A204.1 (cell line): ENCODE data around the gene RANBP3.
"Not testable (repeated sequence)": the region's sequence is repeated elsewhere in the genome, so short reads cannot be mapped to it uniquely, and the experiment has no call there.

Source experiments
- FAIRE-seq: peaks from 2 replicates; lab custom pipeline; 2012; peaks lifted over from hg19 to GRCh38; lab: Jason Lieb, UNC

RANBP3 gene

DNA sequence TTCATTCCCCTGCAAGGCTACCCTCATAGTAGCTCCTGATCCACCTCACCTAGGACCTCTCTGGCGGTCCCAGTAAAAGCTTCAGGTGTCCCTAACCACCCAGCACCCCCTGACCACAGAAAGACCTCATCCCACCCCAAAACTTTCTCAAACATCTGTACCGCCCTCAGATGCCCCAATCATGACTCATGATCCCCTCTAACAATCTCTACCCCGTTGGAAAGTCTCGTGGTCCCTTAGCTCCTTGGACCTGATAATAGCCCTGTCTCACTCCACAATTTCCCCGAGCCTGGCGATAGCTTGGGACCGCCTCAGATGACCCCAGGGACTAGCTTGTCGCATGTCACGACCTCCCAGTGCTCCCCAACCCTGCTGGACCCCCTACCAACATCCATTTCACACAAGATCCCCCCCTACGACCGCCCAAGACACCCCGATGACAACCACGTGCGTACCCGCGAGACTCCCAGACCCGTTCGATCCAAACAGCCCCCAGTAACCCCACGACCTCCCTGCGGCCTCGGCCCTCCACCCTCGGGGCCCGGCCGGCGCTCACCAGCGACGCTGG is 74.8 kb downstream of the RANBP3 start:
- FAIRE-seq: no peak

- no peak for FAIRE-seq
Measured at GRCh38 chr19:5900976-5901375, 77.0 kb downstream of the RANBP3 start.

GRCh38 chr19:5899728-5900526 is 78.0 kb downstream of the RANBP3 start:
- no peak for FAIRE-seq

GRCh38 chr19:5897189-5897969 is 80.6 kb downstream of the RANBP3 start:
- FAIRE-seq: no peak

DNA sequence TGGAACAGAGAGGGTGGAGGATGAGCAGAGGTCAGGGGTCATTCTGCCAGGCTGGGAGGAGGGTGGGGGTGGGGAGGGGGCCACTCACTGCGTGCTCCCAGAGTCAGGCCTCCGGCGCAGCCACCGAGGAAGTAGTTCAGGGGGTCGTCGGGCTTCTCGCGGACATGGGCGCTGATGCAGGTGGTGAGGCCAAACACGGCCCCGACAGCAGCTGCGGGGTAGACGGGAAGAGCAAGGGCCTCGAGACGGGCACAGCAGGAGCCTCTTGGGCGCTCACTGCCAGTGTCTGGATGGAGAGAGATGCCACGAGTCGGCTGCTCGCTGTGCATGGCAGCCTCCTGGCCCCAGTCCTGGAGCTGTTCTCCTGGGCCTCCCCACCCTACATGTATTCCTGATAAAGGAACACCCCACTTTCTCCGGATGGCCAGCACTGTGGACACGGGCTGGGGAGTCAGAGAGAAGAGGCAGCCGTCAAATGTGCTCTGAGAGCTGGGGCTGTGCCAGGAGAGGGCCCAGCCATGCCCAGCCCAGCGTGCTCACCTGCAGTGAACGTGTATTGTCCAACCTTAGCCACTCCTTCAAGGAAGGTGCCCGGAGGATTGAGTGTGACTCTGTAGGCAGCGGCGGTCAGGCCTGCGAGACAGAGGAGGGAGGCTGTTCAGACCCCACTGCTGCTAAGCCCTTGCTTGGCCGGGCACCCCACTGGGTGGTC is 81.4 kb downstream of the RANBP3 start:
- no peak for FAIRE-seq

GRCh38 chr19:5895890-5896289 is 82.0 kb downstream of the RANBP3 start:
- no peak for FAIRE-seq

DNA sequence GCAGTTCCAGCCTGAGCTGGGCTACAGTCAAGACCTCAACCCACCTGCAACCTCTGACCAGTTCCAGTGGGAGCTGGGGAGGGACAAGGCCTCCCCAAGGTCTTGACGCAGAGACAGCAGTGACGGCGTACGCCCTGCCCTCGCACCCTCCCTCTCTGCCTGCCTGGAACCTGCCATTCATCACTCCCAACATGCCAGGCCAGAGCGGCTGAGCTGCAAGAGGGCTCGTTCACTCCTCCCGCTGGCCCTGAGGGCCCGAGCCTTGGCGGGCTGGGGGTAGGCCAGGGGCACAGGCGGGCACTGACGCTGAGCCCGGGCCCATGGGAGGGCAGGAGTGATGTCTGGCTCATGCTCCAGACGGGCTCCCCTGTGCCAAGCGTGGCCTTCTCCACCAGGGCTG is 82.5 kb downstream of the RANBP3 start:
- FAIRE-seq: no peak

GRCh38 chr19:5894704-5895349 is 83.1 kb downstream of the RANBP3 start:
- FAIRE-seq: no peak

DNA sequence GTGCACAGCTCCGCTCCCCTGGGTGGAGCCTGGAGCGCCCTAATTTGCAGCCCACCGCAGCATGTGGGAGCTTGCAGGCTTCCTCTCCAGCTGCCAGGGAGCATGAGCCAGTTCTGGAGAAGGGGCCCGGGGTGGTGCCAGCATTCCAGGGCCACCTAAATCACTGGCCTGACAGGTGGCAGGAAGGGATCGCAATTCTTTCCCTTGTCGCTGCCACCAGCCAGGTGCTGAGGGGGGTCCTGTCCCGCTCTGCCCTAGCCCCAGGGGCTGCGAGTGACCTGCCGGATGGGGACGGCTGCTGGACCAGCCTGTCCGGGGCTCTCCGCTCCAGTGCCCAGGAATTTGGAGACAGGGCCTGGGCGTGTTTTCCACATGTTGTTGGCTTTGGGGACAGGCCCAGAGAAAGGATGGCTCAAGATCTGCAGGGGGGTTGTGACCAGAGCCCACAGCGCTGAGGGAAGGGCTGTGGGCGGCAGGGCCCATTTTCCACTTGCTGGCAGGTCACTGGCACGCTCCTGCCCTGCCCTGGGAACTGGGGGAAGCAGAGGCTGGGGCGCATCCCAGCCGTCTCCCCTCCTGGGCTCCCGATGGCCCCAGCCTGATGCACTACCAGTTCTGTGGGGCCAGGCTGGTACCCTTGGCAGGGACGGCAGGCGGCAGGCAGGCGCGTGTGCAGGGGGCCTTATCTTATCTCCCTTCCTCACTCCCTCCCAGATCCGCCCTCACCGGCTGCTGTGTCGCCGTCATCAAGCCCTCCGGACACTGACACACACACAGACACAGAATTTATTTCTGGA is 83.8 kb downstream of the RANBP3 start:
- FAIRE-seq: no peak

DNA sequence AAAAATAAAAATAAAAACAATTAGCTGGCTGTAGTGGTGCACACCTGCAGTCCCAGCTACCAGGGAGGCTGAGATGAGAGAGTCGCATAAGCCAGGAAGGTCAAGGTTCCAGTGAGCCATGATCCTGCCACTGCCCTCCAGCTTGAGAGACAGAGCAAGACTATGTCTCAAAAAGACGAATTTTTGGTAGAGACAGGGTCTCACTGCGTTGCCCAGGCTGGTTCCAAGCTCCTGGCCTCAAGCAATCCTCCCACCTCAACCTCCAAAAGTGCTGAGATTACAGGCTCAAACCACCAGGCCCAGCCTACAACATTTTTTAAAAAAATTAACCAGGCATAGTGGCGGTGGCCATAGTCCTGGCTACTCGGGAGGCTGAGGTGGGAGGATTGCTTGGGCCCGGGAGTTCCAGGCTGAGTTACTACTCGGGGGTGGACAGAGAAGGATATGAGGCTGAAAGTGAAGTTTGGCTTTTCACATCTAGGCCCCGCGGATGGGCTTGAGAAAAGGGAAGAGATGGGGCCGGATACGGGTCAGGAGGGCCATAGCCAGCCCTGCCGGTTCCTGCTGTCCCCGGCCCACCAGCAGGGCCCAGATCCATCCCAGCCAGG is 84.5 kb downstream of the RANBP3 start:
- no peak for FAIRE-seq

GRCh38 chr19:5892772-5893275 is 85.1 kb downstream of the RANBP3 start:
- no peak for FAIRE-seq

DNA sequence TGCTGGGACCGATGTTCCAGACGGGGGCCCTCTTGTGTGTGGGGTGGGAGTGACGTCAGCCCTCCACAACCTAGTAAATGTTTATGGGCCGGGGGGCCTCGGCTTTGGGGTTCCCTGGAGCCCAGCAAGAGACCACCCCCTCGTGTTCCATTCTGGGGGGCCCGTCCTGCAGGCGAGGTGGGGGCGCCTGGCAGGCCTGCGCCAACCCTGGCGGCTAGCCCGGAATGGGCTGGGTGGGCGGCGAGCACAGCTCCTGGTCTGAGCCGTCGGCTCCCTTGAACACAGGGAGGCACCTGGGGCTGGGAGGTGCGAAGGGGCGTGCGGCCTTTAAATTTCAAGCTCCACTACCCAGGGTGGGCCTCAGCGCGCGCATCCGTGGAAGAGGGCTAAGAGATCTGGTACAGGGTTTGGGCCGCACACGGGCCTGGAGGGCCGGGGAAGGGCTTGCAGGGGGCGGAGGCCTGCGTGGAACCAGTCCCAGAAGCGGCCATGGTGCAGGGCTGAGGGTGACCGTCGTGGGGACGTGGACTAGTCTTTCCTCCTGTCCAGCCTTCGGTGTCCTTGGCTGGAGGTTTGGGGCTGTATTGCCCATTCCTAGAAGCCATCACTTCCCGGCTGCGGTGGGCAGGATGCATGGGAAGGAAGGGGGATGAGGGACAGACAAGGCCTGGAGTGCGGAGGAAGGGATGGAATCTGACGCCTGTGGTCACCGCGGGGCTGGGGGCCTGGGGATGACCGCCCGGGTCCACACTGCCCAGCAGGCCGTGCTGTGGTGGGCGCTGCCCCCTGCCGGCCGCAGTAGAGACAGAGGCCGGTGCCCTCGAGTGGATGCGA is 85.8 kb downstream of the RANBP3 start:
- no peak for FAIRE-seq

DNA sequence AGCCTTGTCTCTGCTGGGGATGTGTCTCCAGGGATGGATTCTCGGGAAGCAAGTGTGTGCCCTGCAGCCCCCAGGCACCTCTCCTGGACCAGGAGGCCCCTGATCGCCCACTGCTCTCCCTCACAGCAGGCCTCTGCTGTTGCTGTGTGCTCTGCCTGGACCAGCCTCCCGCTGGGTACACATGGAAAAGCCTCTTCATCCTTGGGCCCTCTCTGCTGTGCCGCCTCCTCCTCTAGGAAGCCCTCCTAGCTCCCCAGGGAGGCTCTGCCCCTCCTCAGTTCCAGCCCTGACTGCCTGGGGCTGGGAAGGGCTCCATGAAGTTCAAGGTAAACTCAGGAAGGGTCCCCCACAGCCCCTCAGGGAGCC is 86.4 kb downstream of the RANBP3 start:
- no peak for FAIRE-seq

DNA sequence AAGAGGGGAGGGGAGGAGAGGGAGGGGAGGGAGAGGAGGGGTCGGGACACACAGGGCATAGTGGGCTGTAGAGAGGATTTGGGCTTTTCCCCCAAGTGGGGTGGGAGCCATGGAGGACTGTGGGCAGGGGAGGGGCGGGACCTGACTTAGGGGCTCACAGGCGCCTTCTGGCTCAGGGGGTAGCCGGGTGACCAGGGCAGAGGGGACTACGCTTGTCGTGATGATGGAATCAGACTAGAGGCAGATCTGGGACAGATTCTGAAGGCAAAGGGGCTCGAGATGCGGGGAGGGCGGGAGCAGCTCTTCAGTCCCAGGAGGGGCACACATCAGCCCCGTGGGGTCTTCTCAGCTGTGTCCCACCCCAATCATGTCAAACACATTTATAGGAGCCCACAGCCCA is 87.8 kb downstream of the RANBP3 start:
- no peak for FAIRE-seq

- FAIRE-seq: no peak
Measured at GRCh38 chr19:5889288-5889971, 88.5 kb downstream of the RANBP3 start.

DNA sequence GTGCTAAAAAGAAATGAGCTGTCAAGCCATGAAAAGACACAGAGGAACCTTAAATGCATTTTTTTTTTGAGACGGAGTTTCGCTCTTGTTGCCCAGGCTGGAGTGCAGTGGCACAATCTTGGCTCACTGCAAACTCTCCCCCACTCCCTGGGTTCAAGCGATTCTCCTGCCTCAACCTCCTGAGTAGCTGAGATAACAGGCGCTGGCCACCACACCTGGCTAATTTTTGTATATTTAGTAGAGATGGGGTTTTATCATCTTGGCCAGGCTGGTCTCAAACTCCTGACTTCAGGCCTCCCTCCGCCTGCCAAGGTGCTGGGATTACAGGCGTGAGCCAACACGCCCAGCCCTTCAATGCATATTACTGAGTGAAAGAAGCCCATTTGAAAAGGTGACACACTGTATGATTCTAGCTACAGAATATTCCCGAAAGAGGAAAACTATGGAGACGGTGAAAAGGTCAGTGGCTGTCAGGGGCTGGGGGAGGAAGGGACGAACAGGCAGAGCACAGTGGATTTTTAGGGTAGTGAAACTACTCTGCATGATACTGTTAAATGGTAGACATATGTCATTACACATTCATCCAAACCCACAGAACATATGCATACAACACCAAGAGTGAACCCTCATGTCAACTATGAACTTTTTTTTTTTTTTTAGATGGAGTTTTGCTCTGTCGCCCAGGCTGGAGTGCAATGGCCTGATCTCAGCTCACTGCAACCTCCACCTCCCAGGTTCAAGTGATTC is 93.7 kb downstream of the RANBP3 start:
- not testable (repeated sequence) for FAIRE-seq

- not testable (repeated sequence) for FAIRE-seq
Measured at GRCh38 chr19:5883157-5883873, 94.6 kb downstream of the RANBP3 start.
